HG02973 (cell line): ENCODE data around the gene KAZN.
"Not testable (repeated sequence)": the region's sequence is repeated elsewhere in the genome, so short reads cannot be mapped to it uniquely, and the experiment has no call there.

ENCODE experiments used
- ATAC-seq: cut with Tn5 transposase; IDR thresholded peaks from one replicate; pipeline ENCODE4 v1.9.1; 2021; ENCODE audit warnings: moderate library complexity; ENCODE audit not compliant: unreplicated experiment

KAZN gene

GRCh38 chr1:14962407-14962806 is 363.9 kb downstream of the KAZN start:
- ATAC-seq = no peak

- ATAC-seq = not testable (repeated sequence)
These were observed 365.6 kb downstream of the KAZN start for GRCh38 chr1:14963791-14964710.

GRCh38 chr1:14964711-14965055 is 366.2 kb downstream of the KAZN start:
- ATAC-seq = no peak

GRCh38 chr1:14968251-14968851 is 369.9 kb downstream of the KAZN start:
- ATAC-seq = no peak

- no peak for ATAC-seq
These were observed 370.5 kb downstream of the KAZN start for GRCh38 chr1:14969006-14969405.

- ATAC-seq = no peak
These were observed 371.8 kb downstream of the KAZN start for GRCh38 chr1:14970115-14970798.

GRCh38 chr1:14970799-14971141 is 372.3 kb downstream of the KAZN start:
- ATAC-seq = no peak

GRCh38 chr1:14971221-14971620 is 372.7 kb downstream of the KAZN start:
- ATAC-seq = no peak

GRCh38 chr1:14972107-14972506 is 373.6 kb downstream of the KAZN start:
- ATAC-seq = no peak

- no peak for ATAC-seq
These were observed 375.3 kb downstream of the KAZN start for GRCh38 chr1:14973773-14974172.

- no peak for ATAC-seq
These were observed 375.9 kb downstream of the KAZN start for GRCh38 chr1:14974361-14974760.

- ATAC-seq = no peak
These were observed 376.6 kb downstream of the KAZN start for GRCh38 chr1:14975119-14975518.

GRCh38 chr1:14976256-14976655 is 377.8 kb downstream of the KAZN start:
- ATAC-seq = no peak

GRCh38 chr1:14977338-14977931 is 378.9 kb downstream of the KAZN start:
- ATAC-seq = no peak

GRCh38 chr1:14980621-14981218 is 382.2 kb downstream of the KAZN start:
- no peak for ATAC-seq

GRCh38 chr1:14982029-14982428 is 383.5 kb downstream of the KAZN start:
- ATAC-seq = no peak

- no peak for ATAC-seq
These were observed 384.8 kb downstream of the KAZN start for GRCh38 chr1:14983277-14983676.

- no peak for ATAC-seq
These were observed 387.7 kb downstream of the KAZN start for GRCh38 chr1:14986168-14986567.

GRCh38 chr1:14987829-14988603 is 389.5 kb downstream of the KAZN start:
- ATAC-seq = no peak

GRCh38 chr1:14988636-14989035 is 390.2 kb downstream of the KAZN start:
- ATAC-seq = no peak
